Upper lobe of right lung (tissue), 1 donor: ENCODE data around the gene ABCC5. TPM values are rescaled to one million over a fixed set of nuclear protein-coding genes. Genes with fewer than 3 reads are reported as not detected.

Experiments
- ATAC-seq: fragments of 200-7000 bp; cut with Tn5 transposase; one replicate; pipeline ENCODE4 v1.9.1; 2020; ENCODE audit warnings: mild to moderate bottlenecking, moderate library complexity
- DNase-seq: peaks from one replicate; pipeline ENCODE4 v3.0.0-alpha.2; 2020
- H3K27ac ChIP-seq: fragments of 200-600 bp; one replicate; pipeline ENCODE4 v1.8.0; 2022
- H3K27me3 ChIP-seq: fragments of 200-600 bp; one replicate; pipeline ENCODE4 v1.8.0; 2022; ENCODE audit warnings: mild to moderate bottlenecking
- H3K36me3 ChIP-seq: fragments of 200-600 bp; one replicate; pipeline ENCODE4 v1.8.0; 2022
- H3K4me1 ChIP-seq: fragments of 200-600 bp; one replicate; pipeline ENCODE4 v1.8.0; 2022
- H3K4me3 ChIP-seq: fragments of 200-600 bp; one replicate; pipeline ENCODE4 v1.8.0; 2022; ENCODE audit warnings: mild to moderate bottlenecking
- H3K9me3 ChIP-seq: fragments of 200-600 bp; one replicate; pipeline ENCODE4 v1.8.0; 2022
- CTCF ChIP-seq: fragments of 200-600 bp; IDR thresholded peaks from one replicate; pipeline ENCODE4 v1.8.0; 2022; ENCODE audit warnings: antibody characterized with exemption
- intact Hi-C: fragments of 100-400 bp; cut with DNase I; formaldehyde crosslinking; loops from one replicate; pipeline ENCODE4 v1.11.0; 2022
- total RNA-seq: library from RNA; stranded (reverse); fragmentation: NEBNext Ultra II Directional; extraction: Animal tissue kit (Norgen Biotek cat#: 25700); gene quantifications from one replicate; pipeline ENCODE4 v1.2.1, GENCODE V29; 2021
- donor health status: DM: no; HTN: yes; CAD: no; lungs with severe emphysema.

Gene ABCC5
- total RNA-seq, 1 donor from 2014 or later = 33.5 TPM

- DNase-seq (no peak), ATAC-seq (no peak)
- Histone ChIP-seq H3K27me3 (no peaks in the 10 kb centered on the region), H3K9me3 (no peaks in the 10 kb centered on the region), H3K27ac (no peak overlapping the region), H3K4me3 (no peak overlapping the region), H3K4me1 (no peaks in the 10 kb centered on the region), H3K36me3 (peaks cover 57% of the 10 kb centered on the region)
- TF ChIP-seq CTCF = no peak
- intact Hi-C loops = no loop called here
These were observed 54.9 kb downstream of the ABCC5 start for GRCh38 chr3:183962807-183963206.

GRCh38 chr3:183959214-183959613 lies 58.5 kb downstream of the ABCC5 start:
- Histone ChIP-seq H3K36me3 (peaks cover 29% of the 10 kb centered on the region), H3K9me3 (no peaks in the 10 kb centered on the region), H3K27ac (no peak overlapping the region), H3K4me3 (no peak overlapping the region), H3K4me1 (no peaks in the 10 kb centered on the region), H3K27me3 (no peaks in the 10 kb centered on the region)
- no peak for DNase-seq
- no peak for ATAC-seq
- TF ChIP-seq CTCF = no peak
- intact Hi-C loops = no loop called here

- Histone ChIP-seq H3K36me3 (peaks cover 25% of the 10 kb centered on the region), H3K27me3 (no peaks in the 10 kb centered on the region), H3K9me3 (no peaks in the 10 kb centered on the region), H3K4me1 (no peaks in the 10 kb centered on the region), H3K27ac (no peak overlapping the region), H3K4me3 (no peak overlapping the region)
- DNase-seq = no peak
- ATAC-seq = no peak
- intact Hi-C loops = no loop called here
- no peak for TF ChIP-seq CTCF
These were observed 58.9 kb downstream of the ABCC5 start for GRCh38 chr3:183958775-183959174.

GRCh38 chr3:183958226-183958625 lies 59.5 kb downstream of the ABCC5 start:
- DNase-seq (no peak), ATAC-seq (no peak)
- Histone ChIP-seq H3K36me3 (peaks cover 22% of the 10 kb centered on the region), H3K4me3 (no peak overlapping the region), H3K27ac (no peak overlapping the region), H3K4me1 (no peaks in the 10 kb centered on the region), H3K9me3 (no peaks in the 10 kb centered on the region), H3K27me3 (no peaks in the 10 kb centered on the region)
- TF ChIP-seq CTCF = no peak
- intact Hi-C loops = no loop called here

GRCh38 chr3:183954875-183955274 lies 62.8 kb downstream of the ABCC5 start:
- intact Hi-C loops = no loop called here
- no peaks in the 10 kb centered on the region for H3K27me3 ChIP-seq
- ATAC-seq (no peak), DNase-seq (no peak)
- no peak overlapping the region for H3K4me3 ChIP-seq
- H3K27ac ChIP-seq = no peak overlapping the region
- no peaks in the 10 kb centered on the region for H3K9me3 ChIP-seq
- peaks cover 24% of the 10 kb centered on the region for H3K36me3 ChIP-seq
- TF ChIP-seq CTCF = no peak
- no peaks in the 10 kb centered on the region for H3K4me1 ChIP-seq

GRCh38 chr3:183953471-183954070 lies 64.1 kb downstream of the ABCC5 start:
- DNase-seq (no peak), ATAC-seq (no peak)
- H3K4me1 ChIP-seq = no peaks in the 10 kb centered on the region
- H3K9me3 ChIP-seq = no peaks in the 10 kb centered on the region
- no peak overlapping the region for H3K27ac ChIP-seq
- H3K4me3 ChIP-seq = no peak overlapping the region
- no peak for TF ChIP-seq CTCF
- intact Hi-C loops = no loop called here
- no peaks in the 10 kb centered on the region for H3K27me3 ChIP-seq
- H3K36me3 ChIP-seq = peaks cover 27% of the 10 kb centered on the region
